Measurements from ENCODE around the gene SHISA9. TPM values are rescaled to one million over a fixed set of nuclear protein-coding genes. Genes with fewer than 3 reads are reported as not detected.

Gene SHISA9
- total RNA-seq, 1 donor from 2014 or later, result not detected

DNA sequence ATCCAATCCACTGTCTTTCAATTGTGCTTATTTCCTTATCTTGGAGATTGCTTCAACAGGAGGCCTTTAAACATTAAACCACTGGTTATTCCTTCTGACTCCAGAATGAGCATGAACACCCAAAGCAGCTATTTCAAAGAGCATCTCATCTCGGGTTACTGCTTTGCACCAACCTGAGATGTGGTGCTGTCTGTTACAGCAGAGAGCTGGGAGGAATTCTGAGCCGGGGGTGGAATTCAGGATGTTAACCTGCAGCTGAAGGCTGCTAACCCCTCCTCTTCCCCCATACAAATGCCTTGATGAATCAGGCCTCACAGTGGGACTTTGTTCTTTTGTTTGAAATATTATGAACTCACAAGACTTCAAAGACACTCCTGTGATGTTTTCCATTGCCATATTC lies 113.1 kb downstream of the SHISA9 start:
- no peak for DNase-seq (ENCODE audit: low read depth in 2 of 2)

DNA sequence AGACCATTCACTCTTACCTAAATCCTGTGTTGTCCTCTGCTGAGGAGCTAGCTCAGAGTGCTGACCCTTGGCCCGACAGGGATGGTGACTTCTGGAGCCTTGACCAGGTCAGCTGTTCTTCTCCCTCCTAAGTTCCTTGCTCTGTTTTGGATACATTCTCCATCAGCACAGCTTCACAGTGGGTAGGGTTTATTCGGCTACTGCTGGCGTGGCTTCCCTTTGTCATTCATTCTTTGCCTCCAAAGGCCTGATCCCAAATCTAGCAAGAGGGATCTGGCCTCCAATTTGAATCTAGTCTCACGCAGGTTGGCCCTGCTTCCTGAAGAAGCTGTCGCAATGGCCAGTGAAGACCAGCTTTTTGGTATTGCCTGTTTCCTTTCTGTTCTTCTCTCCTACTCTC lies 116.6 kb downstream of the SHISA9 start:
- no peak for DNase-seq (ENCODE audit: low read depth in 2 of 2)

DNA sequence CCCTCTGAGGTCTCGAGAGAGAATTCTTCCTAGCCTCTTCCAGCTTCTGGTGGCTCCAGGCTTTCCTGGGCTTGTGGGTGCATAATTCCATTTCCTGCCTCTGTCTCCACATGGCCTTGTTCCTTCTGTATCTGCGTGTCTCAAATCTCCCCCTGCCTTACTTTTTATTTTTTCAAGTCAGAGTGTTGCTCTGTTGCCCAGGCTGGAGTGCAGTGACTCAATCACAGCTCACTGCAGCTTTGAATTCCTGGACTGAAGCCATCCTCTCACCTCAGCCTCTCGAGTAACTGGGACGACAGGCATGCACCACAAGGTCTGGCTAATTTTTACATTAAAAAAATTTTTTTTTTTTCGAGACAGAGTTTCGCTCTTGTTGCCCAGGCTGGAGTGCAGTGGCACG lies 120.6 kb downstream of the SHISA9 start:
- DNase-seq (ENCODE audit: low read depth in 2 of 2), result no peak

DNA sequence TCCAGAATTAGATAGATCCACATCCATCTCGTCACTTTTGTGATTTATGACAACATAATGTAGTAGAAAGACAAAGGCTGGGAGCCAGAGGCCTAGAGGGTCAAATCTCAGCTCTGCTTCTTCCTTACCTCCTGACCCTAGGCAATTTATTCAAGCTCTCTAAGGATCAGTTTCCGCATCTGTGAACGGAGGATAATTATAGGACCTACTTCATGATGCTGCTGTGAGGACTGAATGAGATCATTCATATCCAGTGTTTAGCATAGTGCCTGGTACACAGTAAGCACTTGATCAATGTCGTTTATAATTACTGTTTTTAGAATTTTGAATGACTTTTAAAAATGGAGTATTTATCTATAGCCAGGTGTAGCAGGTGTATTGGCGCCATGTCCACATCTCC lies 128.4 kb downstream of the SHISA9 start:
- DNase-seq (ENCODE audit: low read depth in 2 of 2), result no peak

DNA sequence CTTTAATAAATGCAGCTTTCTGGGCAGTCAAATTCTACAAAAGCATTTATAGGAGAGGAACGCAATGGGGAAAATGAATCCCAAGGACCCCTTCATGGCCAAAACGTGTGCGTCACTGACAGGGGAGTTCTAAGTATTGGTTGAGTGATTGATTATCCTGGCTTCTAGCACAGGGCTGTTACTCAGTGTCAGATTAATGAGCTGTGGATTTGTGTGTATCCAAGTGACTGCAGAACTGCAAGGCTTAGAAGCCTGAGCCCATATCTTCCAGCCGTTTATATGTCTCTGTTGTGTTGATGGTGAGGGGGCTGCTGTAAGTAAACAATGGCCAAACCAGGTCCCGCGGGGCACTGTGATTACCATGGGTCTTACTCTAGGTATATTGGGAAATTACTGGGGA lies 129.4 kb downstream of the SHISA9 start:
- no peak for DNase-seq (ENCODE audit: low read depth in 2 of 2)

DNA sequence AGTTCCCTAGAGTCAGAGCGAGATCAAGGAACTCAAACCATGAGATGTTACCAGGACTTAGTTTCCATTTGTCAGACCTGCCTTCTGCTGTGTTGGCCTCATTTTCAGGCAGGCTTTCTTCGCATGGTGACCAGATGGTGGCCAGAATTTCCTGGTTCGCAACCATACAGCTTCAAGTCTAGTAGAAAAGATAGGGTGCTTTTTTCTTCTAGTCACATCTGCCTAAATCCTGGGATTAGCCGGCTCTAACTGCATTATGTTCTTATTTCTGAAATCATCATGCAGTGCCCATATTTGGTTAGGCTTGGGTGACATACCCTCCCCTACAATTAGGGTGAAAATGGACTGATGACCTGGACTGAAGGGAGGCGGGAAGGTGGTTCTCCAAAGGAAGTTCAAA lies 131.5 kb downstream of the SHISA9 start:
- DNase-seq (ENCODE audit: low read depth in 2 of 2), result no peak

DNA sequence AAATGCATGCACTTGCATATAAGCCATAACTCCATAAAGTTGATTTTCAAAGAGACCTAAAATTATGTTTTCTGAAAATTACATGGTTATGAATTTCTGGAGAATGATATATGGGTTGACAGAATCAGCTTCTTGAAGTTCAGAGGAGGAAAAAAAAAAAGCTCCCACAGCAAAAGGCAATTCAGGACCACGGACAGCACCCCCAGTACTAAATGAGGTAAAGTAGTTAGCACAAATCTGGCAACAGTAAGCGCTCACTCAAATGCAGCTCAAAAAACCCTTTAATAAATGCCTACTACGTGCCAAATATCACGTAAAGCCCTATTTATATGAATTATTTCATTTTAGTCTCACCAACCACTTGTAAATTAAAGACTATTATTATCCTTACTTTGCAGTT lies 135.2 kb downstream of the SHISA9 start:
- DNase-seq (ENCODE audit: low read depth in 2 of 2), result peak; percentile 40 to 46

DNA sequence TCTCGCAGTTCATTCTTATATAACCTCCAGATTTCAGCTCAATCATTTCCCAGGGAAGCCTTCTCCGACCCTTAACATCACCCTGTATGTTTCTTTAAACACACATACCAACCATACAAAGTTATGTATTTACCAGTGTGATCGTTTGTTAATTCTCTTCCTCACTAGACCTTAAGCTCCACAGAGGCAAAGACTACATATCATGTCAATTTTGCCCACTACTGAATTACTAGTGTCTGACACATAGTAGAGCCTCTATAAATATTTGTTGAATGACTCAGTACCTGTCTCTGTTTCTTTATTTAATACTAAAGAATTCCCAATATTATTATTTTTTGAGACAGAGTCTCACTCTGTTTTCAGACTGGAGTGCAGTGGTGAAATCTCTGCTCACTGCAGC lies 137.2 kb downstream of the SHISA9 start:
- DNase-seq (ENCODE audit: low read depth in 2 of 2), result no peak

DNA sequence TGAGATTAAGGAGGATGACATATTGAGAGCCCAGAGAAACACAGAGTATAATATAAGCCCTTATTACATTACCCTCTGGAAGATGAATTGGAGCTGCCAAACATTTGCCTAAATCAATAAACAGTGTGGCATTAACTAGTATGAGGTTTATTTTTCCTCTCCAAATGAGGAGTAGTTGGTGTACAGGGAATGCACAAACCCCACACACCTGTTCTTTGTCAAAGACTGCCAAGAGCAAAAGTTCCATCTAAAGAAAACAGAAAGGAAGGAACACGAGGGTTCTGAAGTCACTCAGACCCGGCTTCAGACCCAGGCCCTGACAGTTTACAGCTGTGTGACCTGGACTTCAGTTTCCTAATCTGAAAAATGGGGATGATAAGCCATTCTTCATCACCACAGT lies 138.1 kb downstream of the SHISA9 start:
- DNase-seq (ENCODE audit: low read depth in 2 of 2), result no peak

DNA sequence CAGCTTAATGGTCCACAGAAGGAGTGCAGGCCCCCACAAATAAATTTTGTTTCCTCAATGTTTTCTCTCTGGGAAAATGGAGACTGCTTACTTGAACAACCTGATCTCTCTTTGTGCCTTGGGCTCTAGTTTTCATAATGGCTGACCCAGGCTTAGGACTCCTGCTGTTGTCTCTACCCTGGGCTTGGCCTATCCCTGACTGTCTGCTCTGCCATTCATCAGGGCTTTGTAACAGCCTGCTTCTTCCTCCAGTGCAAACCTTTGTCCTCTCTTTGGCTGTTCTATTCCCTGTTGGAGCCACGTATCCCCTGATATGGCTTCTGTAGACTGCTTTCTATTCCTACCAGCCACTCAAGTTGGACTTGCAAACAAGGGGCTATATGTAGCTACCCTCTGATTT lies 139.8 kb downstream of the SHISA9 start:
- DNase-seq (ENCODE audit: low read depth in 2 of 2), result no peak

DNA sequence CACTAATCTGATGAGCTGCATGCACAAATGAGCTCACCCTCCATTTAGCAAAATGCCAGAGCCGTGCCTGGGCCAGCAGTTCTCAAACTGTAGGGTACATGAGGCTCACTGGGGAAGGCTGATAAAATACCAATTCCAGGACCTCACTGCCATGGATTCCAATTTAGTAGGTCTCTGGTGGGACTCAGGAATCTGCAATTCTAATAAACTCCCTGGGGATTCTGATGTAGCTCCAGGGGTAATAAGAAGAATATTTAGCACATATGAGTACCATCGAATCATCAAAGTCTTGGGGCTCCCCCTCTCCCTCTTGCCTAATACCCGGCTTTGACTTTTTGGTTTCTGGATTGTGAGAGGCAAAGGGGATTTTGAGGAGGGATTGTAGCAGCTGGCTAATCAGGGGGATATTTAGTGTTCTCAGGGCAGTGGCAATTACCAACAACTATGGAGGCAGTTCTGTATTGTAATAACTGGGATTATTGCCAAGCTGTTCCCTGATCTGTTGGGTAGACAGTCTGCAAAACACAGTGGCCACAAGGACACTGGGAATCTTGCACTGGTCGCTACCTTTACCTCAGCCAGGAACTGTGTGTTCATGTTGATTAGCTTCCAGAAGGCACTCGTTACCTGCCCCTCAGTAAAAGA lies 140.4 kb downstream of the SHISA9 start:
- no peak for DNase-seq (ENCODE audit: low read depth in 2 of 2)

DNA sequence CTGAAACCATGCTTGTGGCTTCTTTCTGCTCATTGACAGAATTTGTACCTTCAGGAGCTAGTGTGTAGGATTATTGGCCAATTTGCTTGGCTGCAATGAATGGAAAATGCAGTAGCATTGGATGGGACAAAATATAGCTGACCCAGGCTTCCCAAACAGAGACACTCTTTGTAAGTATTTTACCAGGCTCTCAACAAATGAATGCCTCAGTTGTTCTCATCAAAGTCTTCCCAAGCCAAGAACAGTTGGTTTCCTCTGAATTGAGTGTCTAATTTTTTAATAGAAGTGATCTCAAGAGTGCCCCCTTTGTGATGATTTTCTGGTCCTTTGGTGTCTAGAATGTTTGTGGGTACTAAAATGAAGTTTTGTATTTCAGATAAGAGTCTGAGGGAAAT lies 140.9 kb downstream of the SHISA9 start:
- DNase-seq (ENCODE audit: low read depth in 2 of 2), result no peak

DNA sequence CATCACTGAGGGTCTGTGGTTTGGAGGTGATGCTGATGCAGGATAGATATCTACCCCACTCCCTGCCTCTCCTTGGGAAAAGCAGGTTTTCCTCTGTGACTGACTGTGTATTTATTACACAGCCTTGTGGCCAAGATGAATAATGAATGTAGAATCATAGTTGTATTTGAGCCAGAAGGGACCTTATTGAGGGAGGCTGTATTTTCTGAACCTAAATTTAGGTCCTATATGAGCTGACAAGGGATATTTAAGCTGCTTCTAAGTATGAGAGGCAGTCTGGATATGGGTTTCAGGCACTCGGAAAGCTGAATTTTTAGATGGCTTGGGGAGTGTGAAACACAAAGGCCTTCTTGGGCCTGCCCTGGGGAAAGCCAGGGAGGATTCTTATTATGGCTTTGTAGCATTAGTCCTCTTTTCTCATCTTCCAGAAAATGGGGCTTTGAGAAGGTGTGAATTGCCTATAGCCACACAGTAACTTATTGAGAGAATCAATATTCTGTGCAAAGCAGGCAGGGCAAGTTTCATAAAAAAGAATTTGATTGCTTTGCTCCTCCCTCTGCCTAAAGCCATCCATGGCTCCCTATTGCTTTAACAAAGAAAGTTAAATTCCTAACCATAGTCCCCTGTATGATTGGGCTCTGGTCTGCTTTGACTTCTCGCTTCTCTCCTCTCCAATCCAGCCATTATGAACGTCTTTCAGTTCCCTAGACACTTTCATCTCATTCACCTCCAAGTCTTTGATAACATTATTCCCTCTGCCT lies 144.8 kb downstream of the SHISA9 start:
- no peak for DNase-seq (ENCODE audit: low read depth in 2 of 2)

DNA sequence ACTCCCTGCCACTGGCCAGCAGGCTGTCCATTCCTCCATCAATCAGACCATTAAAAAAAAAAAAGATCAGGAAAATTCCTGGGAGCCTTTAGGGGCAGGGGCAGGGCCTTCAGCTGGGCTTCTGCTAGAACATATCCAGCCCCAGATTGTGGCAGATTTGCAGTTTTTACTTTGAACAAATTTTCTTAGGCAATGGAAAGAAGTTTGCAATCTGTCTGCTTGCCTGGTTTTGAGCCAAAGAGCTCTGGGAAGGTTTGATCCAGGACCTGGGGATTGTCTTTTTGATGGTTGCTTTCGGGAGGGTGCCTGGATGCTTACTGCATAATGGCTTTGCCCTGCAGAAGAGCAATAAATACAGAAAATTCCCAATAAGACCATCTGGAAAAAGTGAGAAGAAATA lies 145.9 kb downstream of the SHISA9 start:
- no peak for DNase-seq (ENCODE audit: low read depth in 2 of 2)

DNA sequence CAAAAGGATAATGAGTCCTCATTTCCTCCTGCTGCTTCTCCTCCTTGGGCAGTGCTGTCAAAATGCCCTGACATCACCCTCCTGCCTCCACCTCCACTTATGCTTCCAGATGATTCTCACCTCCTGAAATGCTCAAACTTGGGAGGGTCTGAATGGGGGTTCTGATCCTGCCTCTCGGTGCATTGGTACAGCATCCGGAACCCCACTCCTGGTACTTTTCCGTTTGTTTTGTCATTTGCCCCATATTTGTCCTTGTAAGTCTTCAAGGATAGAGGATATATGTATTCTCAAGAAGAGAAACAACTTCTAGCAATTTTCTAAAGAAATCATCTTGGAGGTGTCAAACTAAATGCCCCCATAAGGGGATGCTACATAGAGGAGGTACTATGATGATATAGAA lies 148.3 kb downstream of the SHISA9 start:
- no peak for DNase-seq (ENCODE audit: low read depth in 2 of 2)

DNA sequence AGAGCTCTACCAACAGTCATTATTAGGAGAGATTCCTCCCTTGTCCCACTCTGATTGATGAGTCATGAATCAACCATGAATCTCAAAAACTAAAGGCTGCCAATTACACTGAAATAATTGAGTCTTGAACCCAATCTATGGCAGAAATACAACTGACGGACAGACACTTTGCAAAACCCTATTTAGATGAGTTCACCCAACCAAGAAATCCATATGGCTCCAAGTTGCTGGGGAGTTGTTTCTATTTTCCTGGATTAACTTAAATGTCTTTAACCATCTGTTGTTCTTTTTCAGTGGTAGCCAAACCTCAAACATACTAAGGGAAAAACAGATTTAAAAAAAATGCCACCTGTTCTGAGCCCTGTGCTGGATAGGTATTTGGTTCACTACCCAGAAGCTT lies 151.0 kb downstream of the SHISA9 start:
- no peak for DNase-seq (ENCODE audit: low read depth in 2 of 2)

DNA sequence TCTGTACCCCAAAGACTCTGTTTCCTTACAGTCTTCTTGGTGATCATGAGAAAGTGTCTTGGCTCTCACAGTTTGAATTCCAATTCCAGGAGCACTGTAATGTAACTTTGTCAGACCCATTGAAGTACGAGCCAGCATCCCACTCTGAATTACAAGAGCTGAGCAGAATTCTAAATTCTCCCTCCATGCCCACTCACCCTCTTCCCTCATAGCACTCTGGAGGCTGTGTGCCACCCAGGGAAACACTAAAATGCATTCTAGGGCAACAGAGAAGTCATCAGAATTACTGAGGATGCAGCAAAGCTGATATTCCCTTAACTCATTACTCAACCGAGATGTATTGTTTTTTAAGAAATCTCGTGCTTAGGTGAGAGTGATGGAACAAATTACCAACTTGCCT lies 154.1 kb downstream of the SHISA9 start:
- DNase-seq (ENCODE audit: low read depth in 2 of 2), result no peak

DNA sequence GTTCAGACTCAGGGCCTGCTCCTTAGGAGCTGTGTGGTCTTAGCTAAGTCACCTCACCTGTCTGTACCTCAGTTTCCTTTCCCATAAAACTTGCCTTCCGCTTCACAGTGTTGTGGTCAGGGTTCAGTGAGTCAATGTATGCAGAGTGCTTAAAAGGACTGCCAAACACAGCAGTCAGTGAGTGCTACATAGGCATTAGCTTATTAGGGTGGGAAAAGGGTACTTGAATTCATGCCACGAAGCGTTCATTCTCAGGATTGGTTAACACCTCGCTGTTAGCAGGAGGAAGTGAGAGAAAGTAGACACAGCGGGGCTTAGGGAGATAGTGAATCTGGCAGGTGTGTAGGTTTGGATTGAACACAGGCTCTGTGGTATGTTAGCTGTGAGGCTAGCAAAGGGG lies 155.2 kb downstream of the SHISA9 start:
- DNase-seq (ENCODE audit: low read depth in 2 of 2), result no peak

DNA sequence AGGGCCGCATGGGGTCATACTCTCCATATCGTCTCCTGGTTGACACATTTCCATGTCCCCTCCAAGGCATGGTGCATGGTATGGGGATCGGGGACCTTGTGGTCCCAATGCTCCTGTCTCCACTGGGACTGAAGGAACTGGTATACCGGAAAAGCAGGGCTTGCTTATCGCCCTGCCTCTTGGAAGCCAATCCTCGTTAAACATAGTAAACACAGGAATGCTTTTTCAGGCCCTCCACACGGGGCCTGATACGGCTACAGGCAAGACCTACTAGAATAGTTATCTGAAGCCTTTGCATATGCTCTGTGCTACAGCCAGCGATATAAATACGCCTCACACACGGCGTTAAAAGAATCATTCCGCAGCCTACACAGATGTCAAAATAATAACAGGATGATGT lies 159.5 kb downstream of the SHISA9 start:
- no peak for DNase-seq (ENCODE audit: low read depth in 2 of 2)

DNA sequence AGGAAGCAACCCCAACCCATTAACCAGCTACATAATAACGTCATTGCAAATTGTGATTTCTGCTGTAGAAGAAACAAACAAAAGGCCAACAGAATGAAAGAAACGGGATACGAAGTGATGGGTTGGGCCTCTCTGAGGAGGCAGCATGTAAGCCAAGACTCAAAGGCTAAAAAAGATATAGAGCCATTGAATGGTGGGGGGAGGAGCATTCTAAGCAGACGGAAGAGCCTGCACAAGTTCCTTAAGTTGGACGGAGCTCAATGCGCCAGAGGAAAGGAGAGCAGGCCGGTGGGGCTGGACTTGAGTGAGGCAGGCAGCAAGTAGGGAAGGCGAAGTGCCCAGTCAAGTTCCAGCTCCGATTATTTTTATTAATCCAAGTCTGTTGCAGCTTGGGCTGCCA lies 160.3 kb downstream of the SHISA9 start:
- DNase-seq (ENCODE audit: low read depth in 2 of 2), result no peak

DNA sequence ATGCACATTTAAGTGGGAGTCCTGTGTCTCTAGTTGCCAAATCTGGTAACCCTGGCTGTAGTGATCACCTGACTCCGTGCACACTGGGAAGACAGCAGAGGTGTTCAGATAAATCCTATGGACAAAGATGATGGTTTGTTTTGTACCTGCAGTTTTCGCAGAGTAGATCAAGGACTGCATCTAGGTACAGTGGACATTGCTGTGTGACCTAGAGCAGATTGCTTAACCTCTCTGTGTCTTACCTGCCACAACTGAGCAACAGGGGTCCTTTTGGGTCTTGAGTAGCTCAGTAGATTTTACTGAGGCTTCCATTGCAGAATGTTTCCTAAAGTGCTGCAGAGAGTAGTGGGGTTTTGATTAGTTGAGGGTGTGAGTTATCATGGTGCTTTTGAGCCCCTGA lies 160.8 kb downstream of the SHISA9 start:
- no peak for DNase-seq (ENCODE audit: low read depth in 2 of 2)

DNA sequence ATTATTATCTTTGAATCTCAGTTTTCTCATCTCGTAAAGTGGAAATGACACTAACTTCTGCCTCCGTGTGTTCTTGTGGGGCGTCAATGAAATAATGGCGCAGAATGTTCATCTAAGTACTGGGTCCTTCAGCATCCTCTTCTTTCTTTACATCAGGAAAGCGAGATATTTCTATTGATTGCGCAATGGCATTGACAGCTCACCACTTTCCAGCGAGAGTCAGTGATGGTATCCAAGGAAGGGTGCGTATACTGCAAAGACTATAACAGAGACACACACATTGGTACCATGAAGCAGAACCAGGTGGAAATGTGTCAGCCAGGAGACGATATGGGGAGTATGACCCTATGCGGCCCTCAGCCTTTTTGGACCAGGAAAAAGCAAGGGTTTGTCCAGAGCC lies 162.1 kb downstream of the SHISA9 start:
- DNase-seq (ENCODE audit: low read depth in 2 of 2), result no peak

DNA sequence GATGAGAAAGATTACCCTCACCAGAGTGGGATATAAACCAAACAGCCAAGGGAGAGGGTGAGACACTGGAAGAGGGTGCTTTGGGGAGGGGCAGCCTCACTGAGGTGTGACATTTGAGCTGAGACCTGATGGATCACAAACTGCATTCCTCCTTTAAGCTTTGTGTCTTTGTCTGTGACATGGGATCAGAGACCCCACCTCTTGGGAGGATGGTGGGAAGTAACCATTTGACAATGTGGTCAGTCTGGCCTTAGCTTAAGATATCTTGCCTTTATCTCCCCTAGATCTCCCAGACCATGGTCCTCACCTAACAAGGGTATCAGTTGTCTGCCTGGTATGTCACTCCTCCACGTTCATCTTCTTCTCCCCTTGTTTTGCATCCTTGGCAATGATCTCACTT lies 163.4 kb downstream of the SHISA9 start:
- no peak for DNase-seq (ENCODE audit: low read depth in 2 of 2)

DNA sequence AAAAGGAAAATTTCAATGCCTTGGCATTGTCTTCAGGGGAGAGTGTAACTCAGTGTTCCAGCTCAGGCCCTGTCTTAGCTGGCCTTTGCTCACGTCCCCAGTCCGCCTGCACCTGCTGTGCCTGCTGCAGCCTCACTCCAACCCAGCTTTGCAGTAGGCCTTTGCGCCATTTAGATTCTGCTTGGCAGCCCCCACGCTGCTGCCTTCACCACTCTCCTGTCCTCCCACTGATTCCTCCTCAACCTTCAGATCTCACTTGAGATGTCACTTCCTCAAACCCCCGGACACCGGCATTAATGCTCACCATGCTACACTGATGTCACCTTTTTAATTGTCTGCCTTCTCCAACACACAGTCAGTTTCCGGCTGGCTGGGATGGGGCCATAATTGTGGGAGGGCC lies 166.2 kb downstream of the SHISA9 start:
- DNase-seq (ENCODE audit: low read depth in 2 of 2), result no peak

All from lung microvascular endothelial cell (primary cell).